Neural crest cell (in vitro differentiated cells): ENCODE results near the gene CES2. TPM values are rescaled to one million over a fixed set of nuclear protein-coding genes. Genes with fewer than 3 reads are reported as not detected.
A peak's percentile ranks its signal among the peaks of the same experiment; 100 is the strongest.
"Not testable (repeated sequence)": the region's sequence is repeated elsewhere in the genome, so short reads cannot be mapped to it uniquely, and the experiment has no call there.

Experiments
- DNase-seq: peaks from one replicate; pipeline ENCODE4 v3.0.0; 2021; ENCODE audit warnings: low read depth, mixed read lengths, low spot score
- H3K27ac Mint-ChIP-seq: one replicate; pipeline ENCODE4 v1.8.0; 2021; ENCODE audit warnings: mild to moderate bottlenecking, mixed read lengths; ENCODE audit not compliant: unreplicated experiment
- H3K27me3 Mint-ChIP-seq: 2 replicates; pipeline ENCODE4 v1.8.0; 2021; ENCODE audit warnings: low read depth, mild to moderate bottlenecking, mixed read lengths
- H3K36me3 Mint-ChIP-seq: 2 replicates; pipeline ENCODE4 v1.8.0; 2021; ENCODE audit warnings: low read depth, mild to moderate bottlenecking, mixed read lengths
- H3K4me1 Mint-ChIP-seq: 2 replicates; pipeline ENCODE4 v1.8.0; 2021; ENCODE audit warnings: mixed read lengths
- H3K4me3 Mint-ChIP-seq: one replicate; pipeline ENCODE4 v1.8.0; 2021; ENCODE audit warnings: mild to moderate bottlenecking, mixed read lengths
- H3K9me3 Mint-ChIP-seq: 2 replicates; pipeline ENCODE4 v1.8.0; 2021; ENCODE audit warnings: mixed read lengths
- total RNA-seq: library from RNA; stranded (reverse); gene quantifications from 2 replicates; pipeline ENCODE4 v1.2.1, GENCODE V29; 2021
- TF ChIP-seq, protein P1 (sequence below): fragments of 200-600 bp; sonication (generic); conservative IDR thresholded peaks from 2 replicates; pipeline ENCODE4 v1.5.0; 2021; ENCODE audit warnings: antibody characterized with exemption, mild to moderate bottlenecking

Gene CES2
- total RNA-seq, 1 donor from 2014 or later, result 52.5 TPM

DNA sequence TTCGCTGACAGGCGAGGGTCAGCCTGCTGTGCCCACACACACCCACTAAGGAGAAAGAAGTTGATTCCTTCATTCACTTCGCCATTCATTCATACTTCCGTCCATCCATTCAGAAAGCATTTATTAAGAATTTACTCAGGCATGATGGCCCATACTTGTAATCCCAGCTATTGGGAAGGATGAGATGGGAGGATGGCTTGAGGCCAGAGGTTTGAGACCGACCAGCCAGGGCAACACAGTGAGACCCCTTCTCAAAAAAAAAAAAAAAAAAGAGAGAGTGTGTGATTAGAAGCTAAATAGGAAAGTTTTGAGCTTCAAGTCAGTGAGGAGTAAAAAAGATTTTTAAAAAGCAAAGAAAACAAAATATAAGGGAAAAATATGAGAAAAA is 8.7 kb downstream of the CES2 start:
- Mint-ChIP-seq H3K9me3 (no peaks in the 10 kb centered on the region), H3K4me1 (no peaks in the 10 kb centered on the region), H3K36me3 (peaks cover 4% of the 10 kb centered on the region), H3K27me3 (peaks cover 5% of the 10 kb centered on the region), H3K27ac (no peak overlapping the region), H3K4me3 (no peak overlapping the region)
- TF ChIP-seq, protein P1, sequence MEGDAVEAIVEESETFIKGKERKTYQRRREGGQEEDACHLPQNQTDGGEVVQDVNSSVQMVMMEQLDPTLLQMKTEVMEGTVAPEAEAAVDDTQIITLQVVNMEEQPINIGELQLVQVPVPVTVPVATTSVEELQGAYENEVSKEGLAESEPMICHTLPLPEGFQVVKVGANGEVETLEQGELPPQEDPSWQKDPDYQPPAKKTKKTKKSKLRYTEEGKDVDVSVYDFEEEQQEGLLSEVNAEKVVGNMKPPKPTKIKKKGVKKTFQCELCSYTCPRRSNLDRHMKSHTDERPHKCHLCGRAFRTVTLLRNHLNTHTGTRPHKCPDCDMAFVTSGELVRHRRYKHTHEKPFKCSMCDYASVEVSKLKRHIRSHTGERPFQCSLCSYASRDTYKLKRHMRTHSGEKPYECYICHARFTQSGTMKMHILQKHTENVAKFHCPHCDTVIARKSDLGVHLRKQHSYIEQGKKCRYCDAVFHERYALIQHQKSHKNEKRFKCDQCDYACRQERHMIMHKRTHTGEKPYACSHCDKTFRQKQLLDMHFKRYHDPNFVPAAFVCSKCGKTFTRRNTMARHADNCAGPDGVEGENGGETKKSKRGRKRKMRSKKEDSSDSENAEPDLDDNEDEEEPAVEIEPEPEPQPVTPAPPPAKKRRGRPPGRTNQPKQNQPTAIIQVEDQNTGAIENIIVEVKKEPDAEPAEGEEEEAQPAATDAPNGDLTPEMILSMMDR, result no peak
- no peak for DNase-seq

DNA sequence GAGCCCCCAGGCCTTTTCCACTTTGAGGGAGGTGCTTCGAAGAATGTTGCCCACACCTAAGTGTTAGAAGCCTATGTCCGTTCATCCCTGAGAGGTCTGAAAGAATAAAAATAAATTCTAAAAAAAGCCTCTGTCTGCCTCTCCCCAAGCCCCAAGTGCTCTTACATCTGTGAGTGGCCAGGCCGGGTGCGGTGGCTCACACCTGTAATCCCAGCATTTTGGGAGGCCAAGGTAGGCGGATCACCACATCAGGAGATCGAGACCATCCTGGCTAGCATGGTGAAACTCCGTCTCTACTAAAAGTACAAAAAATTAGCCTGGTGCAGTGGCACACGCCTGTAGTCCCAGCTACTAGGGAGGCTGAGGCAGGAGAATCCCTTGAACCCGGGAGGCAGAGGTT is 9.7 kb downstream of the CES2 start:
- H3K27ac Mint-ChIP-seq, H3K4me1 Mint-ChIP-seq, H3K9me3 Mint-ChIP-seq, DNase-seq, H3K4me3 Mint-ChIP-seq, H3K36me3 Mint-ChIP-seq: not testable (repeated sequence)
- H3K27me3 Mint-ChIP-seq, result peaks cover 11% of the 10 kb centered on the region

DNA sequence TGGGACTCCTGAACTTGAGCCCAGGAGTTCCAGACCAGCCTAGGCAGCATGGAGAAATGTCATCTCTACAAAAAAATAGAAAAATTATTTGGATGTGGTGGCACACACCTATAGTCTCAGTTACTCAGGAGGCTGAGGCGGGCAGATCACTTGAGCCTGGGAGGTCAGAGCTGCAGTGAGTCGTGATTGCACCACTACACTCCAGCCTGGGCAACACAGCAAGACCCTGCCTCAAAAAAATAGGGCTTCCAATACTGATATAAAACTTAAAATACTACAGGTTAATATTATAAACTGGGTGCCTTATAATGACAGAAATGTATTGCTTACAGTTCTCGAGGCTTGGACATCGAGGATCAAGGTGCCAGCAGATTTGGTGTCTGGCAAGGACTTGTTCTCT is 10.6 kb downstream of the CES2 start:
- peaks cover 17% of the 10 kb centered on the region for H3K27me3 Mint-ChIP-seq

DNA sequence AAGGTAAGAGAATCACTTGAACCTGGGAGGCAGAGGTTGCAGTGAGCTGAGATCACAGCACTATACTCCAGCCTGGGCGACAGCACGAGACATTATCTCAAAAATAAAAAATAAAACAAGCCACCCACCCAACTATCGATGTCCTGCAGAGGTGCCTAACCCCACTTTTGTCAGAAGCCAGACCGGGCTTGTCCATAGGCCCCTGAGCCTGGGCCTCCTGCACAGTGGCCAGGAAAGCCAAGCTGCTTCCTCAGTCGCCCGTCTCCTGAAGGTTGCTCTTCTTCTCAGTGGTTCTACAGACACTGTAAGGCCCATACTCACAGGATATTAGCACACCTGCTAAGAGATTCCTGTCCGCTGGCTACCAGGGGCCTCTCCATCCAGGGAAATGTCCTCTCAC is 11.2 kb downstream of the CES2 start:
- Mint-ChIP-seq H3K4me3 (no peak overlapping the region), H3K27ac (no peak overlapping the region), H3K4me1 (no peaks in the 10 kb centered on the region), H3K27me3 (peaks cover 22% of the 10 kb centered on the region), H3K9me3 (no peaks in the 10 kb centered on the region), H3K36me3 (peaks cover 4% of the 10 kb centered on the region)
- DNase-seq, result no peak
- TF ChIP-seq, protein P1, result no peak

More for the DNA sequence above, 10.6 kb downstream of the CES2 start:
- no peaks in the 10 kb centered on the region for H3K9me3 Mint-ChIP-seq
- DNase-seq, result no peak
- H3K27ac Mint-ChIP-seq, result no peak overlapping the region
- TF ChIP-seq, protein P1, result no peak
- H3K36me3 Mint-ChIP-seq, result peaks cover 4% of the 10 kb centered on the region
- no peaks in the 10 kb centered on the region for H3K4me1 Mint-ChIP-seq
- H3K4me3 Mint-ChIP-seq, result no peak overlapping the region

DNA sequence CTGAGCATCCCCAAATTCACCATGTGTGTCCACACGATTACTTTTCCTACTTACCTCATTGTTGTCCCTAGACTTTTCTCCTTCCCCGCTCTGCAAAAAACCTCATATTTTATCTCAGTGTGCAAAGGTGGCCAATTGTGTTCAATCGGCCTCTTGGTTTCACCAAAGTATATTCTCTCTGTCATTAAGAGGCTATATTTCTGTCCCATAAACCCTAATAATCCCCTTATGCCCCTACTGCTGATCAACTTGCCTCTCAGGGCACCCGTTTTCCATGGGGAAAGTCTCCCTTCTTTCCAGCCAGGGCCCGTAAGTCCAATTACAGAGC is 11.6 kb downstream of the CES2 start:
- Mint-ChIP-seq H3K4me1 (no peaks in the 10 kb centered on the region), H3K4me3 (peak overlapping the region; percentile 34), H3K9me3 (no peaks in the 10 kb centered on the region), H3K27ac (no peak overlapping the region), H3K36me3 (peaks cover 4% of the 10 kb centered on the region), H3K27me3 (peaks cover 26% of the 10 kb centered on the region)
- TF ChIP-seq, protein P1, result no peak
- no peak for DNase-seq

DNA sequence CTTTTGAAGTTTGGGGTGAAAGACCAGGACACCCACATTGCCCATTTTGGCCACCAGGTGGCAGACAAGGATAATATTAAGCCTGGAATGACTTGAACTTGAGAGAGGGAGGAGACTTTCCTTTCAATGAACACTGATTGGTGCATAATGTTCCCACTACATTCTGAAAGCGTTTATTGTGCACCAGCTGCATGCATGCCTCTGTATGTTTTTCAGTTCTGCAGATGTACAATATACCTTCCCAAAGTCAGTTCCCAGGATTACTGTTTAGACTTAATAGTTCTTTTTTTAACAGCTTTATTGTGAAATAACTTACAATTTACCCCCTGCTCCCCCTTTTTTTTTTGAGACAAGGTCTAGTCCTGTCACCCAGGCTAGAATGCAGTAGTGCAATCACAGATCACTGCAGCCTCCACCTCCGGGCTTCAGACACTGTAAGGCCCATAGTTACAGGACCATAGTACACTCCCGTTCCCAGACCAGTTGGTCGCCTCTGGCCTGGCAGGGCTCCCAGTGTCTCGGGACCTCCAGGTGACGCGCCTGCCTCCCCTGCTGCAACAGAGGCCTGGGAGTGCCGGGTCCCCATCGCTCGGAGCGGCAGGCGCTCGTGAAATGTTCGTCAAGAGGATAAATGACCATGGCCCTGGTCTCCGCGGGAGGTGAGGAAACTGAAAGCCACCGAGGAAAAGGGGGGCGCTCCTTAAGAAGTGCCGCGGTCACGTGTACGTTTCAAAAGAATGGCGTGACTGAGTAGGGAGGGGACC is 12.2 kb downstream of the CES2 start:
- Mint-ChIP-seq H3K36me3 (peaks cover 4% of the 10 kb centered on the region), H3K27me3 (peaks cover 27% of the 10 kb centered on the region), H3K9me3 (no peaks in the 10 kb centered on the region), H3K4me3 (peak overlapping the region; percentile 34), H3K4me1 (no peaks in the 10 kb centered on the region), H3K27ac (no peak overlapping the region)
- TF ChIP-seq, protein P1, result peak; percentile 88
- DNase-seq, result peak; percentile 84
